Measurements from ENCODE around the gene RBM33. TPM values are rescaled to one million over a fixed set of nuclear protein-coding genes. Genes with fewer than 3 reads are reported as not detected.

Gene RBM33
- total and polyA plus RNA-seq, 9 of the 15 experiments (the other 6 are each of a cell fraction or from before 2014, with no cell fraction given) = 4.4 to 80.7 (median 27.3) TPM

GRCh38 chr7:155696747-155697146, 52.3 kb downstream of the RBM33 start (continued):
- TF ChIP-seq, protein P1, sequence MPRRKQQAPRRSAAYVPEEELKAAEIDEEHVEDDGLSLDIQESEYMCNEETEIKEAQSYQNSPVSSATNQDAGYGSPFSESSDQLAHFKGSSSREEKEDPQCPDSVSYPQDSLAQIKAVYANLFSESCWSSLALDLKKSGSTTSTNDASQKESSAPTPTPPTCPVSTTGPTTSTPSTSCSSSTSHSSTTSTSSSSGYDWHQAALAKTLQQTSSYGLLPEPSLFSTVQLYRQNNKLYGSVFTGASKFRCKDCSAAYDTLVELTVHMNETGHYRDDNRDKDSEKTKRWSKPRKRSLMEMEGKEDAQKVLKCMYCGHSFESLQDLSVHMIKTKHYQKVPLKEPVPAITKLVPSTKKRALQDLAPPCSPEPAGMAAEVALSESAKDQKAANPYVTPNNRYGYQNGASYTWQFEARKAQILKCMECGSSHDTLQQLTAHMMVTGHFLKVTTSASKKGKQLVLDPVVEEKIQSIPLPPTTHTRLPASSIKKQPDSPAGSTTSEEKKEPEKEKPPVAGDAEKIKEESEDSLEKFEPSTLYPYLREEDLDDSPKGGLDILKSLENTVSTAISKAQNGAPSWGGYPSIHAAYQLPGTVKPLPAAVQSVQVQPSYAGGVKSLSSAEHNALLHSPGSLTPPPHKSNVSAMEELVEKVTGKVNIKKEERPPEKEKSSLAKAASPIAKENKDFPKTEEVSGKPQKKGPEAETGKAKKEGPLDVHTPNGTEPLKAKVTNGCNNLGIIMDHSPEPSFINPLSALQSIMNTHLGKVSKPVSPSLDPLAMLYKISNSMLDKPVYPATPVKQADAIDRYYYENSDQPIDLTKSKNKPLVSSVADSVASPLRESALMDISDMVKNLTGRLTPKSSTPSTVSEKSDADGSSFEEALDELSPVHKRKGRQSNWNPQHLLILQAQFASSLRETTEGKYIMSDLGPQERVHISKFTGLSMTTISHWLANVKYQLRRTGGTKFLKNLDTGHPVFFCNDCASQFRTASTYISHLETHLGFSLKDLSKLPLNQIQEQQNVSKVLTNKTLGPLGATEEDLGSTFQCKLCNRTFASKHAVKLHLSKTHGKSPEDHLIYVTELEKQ (CRISPR knock-in tag; IDR thresholded peaks at IDR 0.05) = no peak
- TF ChIP-seq, protein P2, sequence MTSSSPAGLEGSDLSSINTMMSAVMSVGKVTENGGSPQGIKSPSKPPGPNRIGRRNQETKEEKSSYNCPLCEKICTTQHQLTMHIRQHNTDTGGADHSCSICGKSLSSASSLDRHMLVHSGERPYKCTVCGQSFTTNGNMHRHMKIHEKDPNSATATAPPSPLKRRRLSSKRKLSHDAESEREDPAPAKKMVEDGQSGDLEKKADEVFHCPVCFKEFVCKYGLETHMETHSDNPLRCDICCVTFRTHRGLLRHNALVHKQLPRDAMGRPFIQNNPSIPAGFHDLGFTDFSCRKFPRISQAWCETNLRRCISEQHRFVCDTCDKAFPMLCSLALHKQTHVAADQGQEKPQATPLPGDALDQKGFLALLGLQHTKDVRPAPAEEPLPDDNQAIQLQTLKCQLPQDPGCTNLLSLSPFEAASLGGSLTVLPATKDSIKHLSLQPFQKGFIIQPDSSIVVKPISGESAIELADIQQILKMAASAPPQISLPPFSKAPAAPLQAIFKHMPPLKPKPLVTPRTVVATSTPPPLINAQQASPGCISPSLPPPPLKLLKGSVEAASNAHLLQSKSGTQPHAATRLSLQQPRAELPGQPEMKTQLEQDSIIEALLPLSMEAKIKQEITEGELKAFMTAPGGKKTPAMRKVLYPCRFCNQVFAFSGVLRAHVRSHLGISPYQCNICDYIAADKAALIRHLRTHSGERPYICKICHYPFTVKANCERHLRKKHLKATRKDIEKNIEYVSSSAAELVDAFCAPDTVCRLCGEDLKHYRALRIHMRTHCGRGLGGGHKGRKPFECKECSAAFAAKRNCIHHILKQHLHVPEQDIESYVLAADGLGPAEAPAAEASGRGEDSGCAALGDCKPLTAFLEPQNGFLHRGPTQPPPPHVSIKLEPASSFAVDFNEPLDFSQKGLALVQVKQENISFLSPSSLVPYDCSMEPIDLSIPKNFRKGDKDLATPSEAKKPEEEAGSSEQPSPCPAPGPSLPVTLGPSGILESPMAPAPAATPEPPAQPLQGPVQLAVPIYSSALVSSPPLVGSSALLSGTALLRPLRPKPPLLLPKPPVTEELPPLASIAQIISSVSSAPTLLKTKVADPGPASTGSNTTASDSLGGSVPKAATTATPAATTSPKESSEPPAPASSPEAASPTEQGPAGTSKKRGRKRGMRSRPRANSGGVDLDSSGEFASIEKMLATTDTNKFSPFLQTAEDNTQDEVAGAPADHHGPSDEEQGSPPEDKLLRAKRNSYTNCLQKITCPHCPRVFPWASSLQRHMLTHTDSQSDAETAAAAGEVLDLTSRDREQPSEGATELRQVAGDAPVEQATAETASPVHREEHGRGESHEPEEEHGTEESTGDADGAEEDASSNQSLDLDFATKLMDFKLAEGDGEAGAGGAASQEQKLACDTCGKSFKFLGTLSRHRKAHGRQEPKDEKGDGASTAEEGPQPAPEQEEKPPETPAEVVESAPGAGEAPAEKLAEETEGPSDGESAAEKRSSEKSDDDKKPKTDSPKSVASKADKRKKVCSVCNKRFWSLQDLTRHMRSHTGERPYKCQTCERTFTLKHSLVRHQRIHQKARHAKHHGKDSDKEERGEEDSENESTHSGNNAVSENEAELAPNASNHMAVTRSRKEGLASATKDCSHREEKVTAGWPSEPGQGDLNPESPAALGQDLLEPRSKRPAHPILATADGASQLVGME (CRISPR knock-in tag; IDR thresholded peaks at IDR 0.05) = no peak
- TF ChIP-seq RBBP5 (IDR thresholded peaks at IDR 0.05; ENCODE audit: borderline replicate concordance, insufficient read depth, low read length, poor library complexity, severe bottlenecking) (no peak), RBM14 (IDR thresholded peaks at IDR 0.05; ENCODE audit: borderline replicate concordance, insufficient read depth, low read depth, low read length) (no peak), CBX1 (IDR thresholded peaks at IDR 0.05; ENCODE audit: low read depth) (no peak), E2F8 (IDR thresholded peaks at IDR 0.05; ENCODE audit: low read depth, partially characterized antibody) (no peak), BCOR (IDR thresholded peaks at IDR 0.05) (no peak)
- TF ChIP-seq, protein P3, sequence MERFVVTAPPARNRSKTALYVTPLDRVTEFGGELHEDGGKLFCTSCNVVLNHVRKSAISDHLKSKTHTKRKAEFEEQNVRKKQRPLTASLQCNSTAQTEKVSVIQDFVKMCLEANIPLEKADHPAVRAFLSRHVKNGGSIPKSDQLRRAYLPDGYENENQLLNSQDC (CRISPR knock-in tag; IDR thresholded peaks at IDR 0.05) = no peak

Measured in K562 (cell line).